SU-DHL-6 (cell line): ENCODE data around the gene C2CD2.

Experiments used
- EZH2phosphoT487 ChIP-seq: fragments of 200-600 bp; sonication (generic), shearing (Covaris generic); conservative IDR thresholded peaks from 2 replicates; pipeline ENCODE4 v1.6.1; 2018; ENCODE audit warnings: mild to moderate bottlenecking, antibody characterized with exemption, low read length, moderate library complexity, mixed read lengths
- TF ChIP-seq, protein P1 (sequence below): fragments of 200-600 bp; sonication (generic); IDR thresholded peaks from one replicate; pipeline ENCODE4 v1.5.1; 2017; ENCODE audit warnings: antibody characterized with exemption, mild to moderate bottlenecking, low read length, moderate library complexity; ENCODE audit not compliant: insufficient read depth, poor library complexity, severe bottlenecking

GRCh38 chr21:41914965-41915364 lies 38.9 kb downstream of the C2CD2 start:
- TF ChIP-seq, protein P1, sequence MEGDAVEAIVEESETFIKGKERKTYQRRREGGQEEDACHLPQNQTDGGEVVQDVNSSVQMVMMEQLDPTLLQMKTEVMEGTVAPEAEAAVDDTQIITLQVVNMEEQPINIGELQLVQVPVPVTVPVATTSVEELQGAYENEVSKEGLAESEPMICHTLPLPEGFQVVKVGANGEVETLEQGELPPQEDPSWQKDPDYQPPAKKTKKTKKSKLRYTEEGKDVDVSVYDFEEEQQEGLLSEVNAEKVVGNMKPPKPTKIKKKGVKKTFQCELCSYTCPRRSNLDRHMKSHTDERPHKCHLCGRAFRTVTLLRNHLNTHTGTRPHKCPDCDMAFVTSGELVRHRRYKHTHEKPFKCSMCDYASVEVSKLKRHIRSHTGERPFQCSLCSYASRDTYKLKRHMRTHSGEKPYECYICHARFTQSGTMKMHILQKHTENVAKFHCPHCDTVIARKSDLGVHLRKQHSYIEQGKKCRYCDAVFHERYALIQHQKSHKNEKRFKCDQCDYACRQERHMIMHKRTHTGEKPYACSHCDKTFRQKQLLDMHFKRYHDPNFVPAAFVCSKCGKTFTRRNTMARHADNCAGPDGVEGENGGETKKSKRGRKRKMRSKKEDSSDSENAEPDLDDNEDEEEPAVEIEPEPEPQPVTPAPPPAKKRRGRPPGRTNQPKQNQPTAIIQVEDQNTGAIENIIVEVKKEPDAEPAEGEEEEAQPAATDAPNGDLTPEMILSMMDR, result no peak
- no peak for TF ChIP-seq EZH2phosphoT487
